Stimulated activated CD4-positive, alpha-beta T cell treated with anti-CD3 and anti-CD28 coated beads, Interleukin-4, amount 100 ng/mL, for 24 hours (primary cell): ENCODE measurements around the gene NME9.

Experiments used
- DNase-seq: peaks from one replicate; pipeline ENCODE4 v3.0.0-alpha.2; 2020

NME9 gene

DNA sequence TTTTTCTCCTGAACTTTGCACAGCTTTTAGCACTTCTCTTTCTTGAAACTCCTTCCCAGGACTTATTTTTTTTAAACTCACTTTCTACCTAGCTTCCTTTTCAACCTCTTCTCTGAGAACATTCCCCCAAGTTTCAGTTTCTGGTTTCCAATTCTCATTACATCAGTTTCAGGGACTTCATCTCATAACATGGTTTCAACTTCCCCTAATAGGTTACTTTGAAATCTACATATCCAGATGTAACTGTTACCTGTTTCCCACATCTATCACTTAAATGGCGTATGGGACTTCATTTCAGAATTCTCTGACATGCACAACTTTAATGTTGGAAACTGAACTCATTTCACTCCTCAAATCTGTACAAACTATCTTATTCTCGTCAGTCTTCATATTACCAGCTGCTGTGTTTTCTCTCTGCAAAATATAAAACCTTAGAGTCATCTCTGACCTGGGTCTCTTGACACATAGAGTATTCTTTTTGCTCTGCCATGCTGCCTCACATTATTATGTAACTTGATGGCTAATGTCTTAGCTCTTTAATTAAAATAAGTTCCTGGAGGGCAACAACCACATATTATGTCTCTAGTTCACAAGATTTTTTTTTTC is 58.4 kb downstream of the NME9 start:
- no peak for DNase-seq

DNA sequence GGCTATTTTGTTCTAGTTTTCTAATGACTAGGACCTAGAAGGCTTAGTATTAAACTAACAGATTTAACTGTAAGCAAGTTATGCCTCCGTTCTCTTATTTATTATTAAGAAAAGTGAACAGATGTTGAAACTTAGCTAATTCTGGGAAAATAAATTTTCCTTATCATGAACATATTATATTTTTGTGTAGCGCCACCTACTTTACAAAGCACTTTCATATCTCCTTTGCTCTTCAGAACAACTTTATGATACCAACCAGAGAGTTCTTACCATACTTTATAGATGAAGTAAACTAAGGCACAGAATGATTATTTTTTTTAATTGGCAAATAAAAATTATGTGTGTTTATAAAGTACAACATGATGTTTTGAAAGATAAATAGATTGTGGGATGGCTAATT is 59.4 kb downstream of the NME9 start:
- DNase-seq: no peak

DNA sequence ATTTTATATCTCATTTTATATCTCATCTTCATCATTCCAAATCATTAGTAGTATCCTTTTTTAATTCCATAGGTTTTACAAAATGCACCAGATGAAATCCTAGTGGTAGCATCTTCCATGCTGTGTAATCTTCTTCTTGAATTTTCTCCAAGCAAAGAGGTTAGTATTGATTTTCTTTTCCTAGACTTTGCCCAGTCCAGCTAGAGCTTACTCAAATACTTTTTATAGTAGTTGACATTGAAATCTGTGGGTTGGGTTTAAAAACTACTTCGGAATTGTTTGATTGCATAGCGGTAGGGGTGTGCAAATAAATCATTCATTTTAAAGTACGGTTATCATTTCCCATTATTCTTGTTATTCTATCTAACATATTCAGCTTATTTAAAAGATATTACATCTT is 62.6 kb downstream of the NME9 start:
- DNase-seq: no peak

DNA sequence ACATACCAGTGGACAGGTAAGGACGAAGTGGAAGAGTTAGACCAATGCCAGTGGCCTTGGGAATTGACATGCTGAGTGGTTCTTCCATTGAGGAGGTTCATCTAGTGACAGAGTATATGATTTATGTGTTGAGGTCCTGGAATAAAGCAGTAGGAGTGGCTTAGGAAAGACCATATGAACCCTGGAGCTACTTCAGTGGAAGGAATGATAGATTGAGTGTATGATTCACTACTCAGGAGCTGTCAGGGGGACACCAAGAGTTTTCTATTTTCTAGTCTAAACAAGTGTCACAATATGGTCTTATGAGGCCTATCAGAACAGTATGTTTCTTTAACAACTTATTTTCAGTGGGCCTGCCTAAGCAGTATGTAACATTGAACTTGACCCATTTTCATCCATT is 63.9 kb downstream of the NME9 start:
- no peak for DNase-seq

DNA sequence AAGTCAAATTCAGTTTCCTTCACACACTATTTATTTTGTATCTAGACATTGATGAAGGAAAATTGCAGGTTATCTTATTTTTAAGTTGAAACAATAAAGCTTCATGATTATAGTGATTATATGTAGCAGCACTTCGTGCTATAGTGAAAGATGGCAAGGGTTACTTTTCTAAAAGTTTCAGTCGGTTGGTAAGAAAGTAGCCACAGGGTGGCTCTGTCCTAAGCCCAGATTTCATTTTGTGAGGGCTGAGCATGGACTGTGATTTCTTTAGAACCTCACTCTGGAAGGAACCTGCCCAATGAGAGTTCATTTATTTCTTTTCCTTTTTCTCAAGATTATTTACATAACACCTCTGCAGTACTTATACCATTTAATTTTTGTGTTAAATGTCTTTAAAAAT is 66.5 kb downstream of the NME9 start:
- no peak for DNase-seq

DNA sequence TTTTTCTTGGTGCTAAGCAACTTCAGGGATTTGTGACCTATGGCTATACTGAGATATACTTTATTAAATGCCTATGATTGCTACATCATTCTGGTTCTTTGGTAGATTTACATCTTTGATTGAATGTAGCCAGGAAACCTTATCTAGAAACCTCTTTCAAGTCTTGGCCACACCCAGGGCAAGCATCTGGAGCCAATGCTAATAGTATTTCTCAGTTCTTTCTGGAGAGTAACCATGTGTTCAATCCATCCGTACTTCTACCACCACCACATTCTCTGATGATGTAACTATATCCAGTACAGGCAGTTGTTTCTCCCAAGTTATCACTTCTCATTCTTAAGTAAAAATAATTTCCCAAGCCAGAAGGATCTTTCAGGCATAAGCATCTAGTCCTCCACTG is 69.0 kb downstream of the NME9 start:
- no peak for DNase-seq

DNA sequence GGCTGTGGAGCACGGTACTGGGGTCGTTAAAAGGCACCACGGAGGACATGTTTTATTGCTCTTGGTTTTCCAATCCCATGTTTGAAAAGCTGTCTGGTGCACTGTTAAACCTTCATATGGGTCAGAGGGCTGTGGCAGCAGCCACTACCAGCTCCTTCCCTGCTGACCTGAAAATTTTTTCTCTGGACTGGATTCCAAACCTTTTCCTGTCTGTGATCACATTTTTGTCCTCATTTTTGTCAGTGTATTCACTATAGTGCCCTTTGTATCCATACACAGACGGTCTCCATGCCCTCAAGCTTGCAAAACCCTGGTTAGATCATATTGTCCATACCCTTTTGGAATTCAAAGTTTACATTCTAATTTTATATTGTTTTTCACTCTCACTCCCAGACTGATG is 70.5 kb downstream of the NME9 start:
- DNase-seq: no peak

DNA sequence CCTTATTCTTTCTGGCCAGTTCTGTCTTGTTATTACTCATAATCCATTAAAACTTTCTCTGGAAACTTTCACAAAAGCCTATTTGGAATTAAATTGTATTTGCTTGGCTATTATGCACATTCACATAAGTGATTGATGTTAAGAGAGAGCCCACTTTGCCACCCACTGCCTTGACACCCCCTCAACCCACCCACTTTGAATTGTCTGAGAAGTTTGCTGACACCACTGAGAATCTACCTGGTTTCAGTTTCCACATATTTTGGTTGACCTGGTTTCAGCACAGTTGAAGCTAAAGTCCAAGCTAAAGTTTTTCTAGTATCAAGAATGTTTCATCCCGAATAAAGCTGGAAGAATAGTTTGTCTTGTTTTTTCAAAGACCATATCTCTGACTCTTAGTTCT is 71.7 kb downstream of the NME9 start:
- no peak for DNase-seq

DNA sequence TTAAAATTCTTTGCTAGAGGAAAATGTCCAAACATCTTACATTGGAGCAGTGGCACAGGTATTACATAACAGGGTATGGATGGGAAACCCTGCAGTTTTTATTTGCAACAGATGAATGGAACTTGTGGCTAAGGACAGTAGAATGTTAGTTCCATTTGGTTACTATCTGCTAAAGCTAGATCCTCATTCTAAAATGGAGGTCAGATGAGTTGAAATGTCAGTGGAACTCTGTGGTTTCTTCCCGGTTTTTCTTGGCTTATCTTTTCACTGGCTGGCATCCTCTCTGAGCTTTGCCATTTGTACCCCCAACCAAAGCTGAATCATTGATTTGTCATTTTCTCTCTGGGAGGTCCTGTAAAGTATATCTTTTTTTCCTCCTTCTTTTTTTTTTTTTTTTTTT is 73.6 kb downstream of the NME9 start:
- no peak for DNase-seq

DNA sequence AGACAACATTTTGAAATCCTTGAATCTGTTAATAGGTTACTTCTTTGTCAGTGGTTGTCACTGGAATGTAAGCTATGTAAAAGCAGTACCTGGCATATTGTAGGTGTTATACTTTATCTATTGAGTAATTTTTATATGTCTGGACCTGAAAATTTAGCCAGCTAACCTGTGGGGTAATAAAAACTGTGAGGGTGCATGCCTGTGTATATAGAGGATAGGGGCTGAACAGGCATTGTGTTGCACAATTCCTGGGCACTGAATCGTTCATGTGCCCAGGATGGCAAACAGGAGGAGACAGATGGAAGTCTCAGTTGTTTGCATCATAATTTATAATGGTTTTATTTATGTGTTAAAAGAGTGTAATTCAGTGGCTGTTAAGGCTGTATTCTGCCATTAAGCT is 75.4 kb downstream of the NME9 start:
- no peak for DNase-seq

DNA sequence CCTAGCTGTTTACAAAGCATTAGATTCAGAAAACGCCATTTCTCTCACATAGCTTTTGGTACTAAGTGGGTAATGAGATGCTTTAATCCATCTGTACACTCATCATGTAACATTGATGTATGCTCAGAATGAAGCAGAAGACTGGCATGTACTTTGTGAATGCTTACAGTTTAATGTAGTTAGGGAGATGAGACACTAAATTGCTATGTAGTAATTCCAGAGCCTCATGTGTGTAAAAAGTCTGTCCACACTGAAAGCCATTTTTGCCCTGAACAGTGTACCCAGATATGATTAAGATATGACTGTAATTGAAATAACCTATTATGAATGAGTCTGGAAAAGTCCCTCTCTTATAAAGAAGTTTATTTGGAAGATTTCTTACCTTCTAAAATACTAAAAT is 76.0 kb downstream of the NME9 start:
- DNase-seq: no peak
